HepG2 (cell line): ENCODE results near the gene PSMB10. TPM values are rescaled to one million over a fixed set of nuclear protein-coding genes. Genes with fewer than 3 reads are reported as not detected.

Experiments used
- CEBPB ChIP-seq: IDR thresholded peaks from 2 replicates; pipeline ENCODE4 v1.6.1; 2011; ENCODE audit warnings: low read depth, low read length, improper control_type of control experiment, borderline replicate concordance
- CENPX ChIP-seq: sonication (generic); formaldehyde crosslinking; IDR thresholded peaks from 2 replicates; pipeline ENCODE4 v1.9.0; 2021; ENCODE audit warnings: mild to moderate bottlenecking, missing genetic modification reagents, moderate library complexity
- JUNB ChIP-seq: sonication (generic); formaldehyde crosslinking; IDR thresholded peaks from 2 replicates; pipeline ENCODE4 v1.8.0; 2022; ENCODE audit warnings: missing genetic modification reagents, mild to moderate bottlenecking, borderline replicate concordance
- MIXL1 ChIP-seq: IDR thresholded peaks from 2 replicates; pipeline ENCODE4 v1.6.1; 2016
- NR2F1 ChIP-seq, 2 experiments: fragments of 450-650 bp in 1 of 2; formaldehyde crosslinking in 1 of 2; IDR thresholded peaks; 2 replicates each; pipeline versions ENCODE4 v1.5.0 to v1.6.1; 2016 to 2020; ENCODE audit warnings: mild to moderate bottlenecking in 1 of 2, missing compliant biosample characterization in 1 of 2, missing genetic modification reagents in 1 of 2, moderate library complexity in 1 of 2
- RXRB ChIP-seq: IDR thresholded peaks from 2 replicates; pipeline ENCODE4 v1.6.1; 2016; ENCODE audit warnings: borderline replicate concordance, missing genetic modification reagents, missing compliant biosample characterization
- SNAI1 ChIP-seq: sonication (generic); formaldehyde crosslinking; IDR thresholded peaks from 2 replicates; pipeline ENCODE4 v1.5.0; 2020; ENCODE audit warnings: mild to moderate bottlenecking, missing genetic modification reagents, borderline replicate concordance
- SOX6 ChIP-seq, 2 experiments: fragments of 450-650 bp in 1 of 2; sonication (generic) in 1 of 2; formaldehyde crosslinking in 1 of 2; IDR thresholded peaks; 2 replicates each; pipeline versions ENCODE4 v1.4.0 to v1.6.1; 2017 to 2020; ENCODE audit warnings: antibody characterized with exemption in 1 of 2, mild to moderate bottlenecking in 1 of 2, missing genetic modification reagents in 1 of 2
- SSRP1 ChIP-seq: IDR thresholded peaks from 2 replicates; pipeline ENCODE4 v1.6.1; 2016; ENCODE audit warnings: control low read depth
- TBX2 ChIP-seq: sonication (generic); formaldehyde crosslinking; IDR thresholded peaks from 2 replicates; pipeline ENCODE4 v1.5.0; 2020; ENCODE audit warnings: missing genetic modification reagents, mild to moderate bottlenecking, borderline replicate concordance
- TEAD3 ChIP-seq: optimal IDR thresholded peaks from 2 replicates; pipeline ENCODE3; 2016; ENCODE audit warnings: borderline replicate concordance
- ZC3H4 ChIP-seq: sonication (generic); formaldehyde crosslinking; IDR thresholded peaks from 2 replicates; pipeline ENCODE4 v1.4.0; 2020; ENCODE audit warnings: missing genetic modification reagents, borderline replicate concordance
- ZEB1 ChIP-seq: IDR thresholded peaks from 2 replicates; pipeline ENCODE4 v1.6.1; 2012; ENCODE audit warnings: mild to moderate bottlenecking, low read depth, inconsistent platforms; ENCODE audit not compliant: insufficient replicate concordance
- ZNF431 ChIP-seq: sonication (generic); formaldehyde crosslinking; IDR thresholded peaks from 2 replicates; pipeline ENCODE4 v1.9.0; 2022; ENCODE audit warnings: missing genetic modification reagents, low read depth, mild to moderate bottlenecking, borderline replicate concordance
- ZNF598 ChIP-seq: sonication (generic); formaldehyde crosslinking; IDR thresholded peaks from 2 replicates; pipeline ENCODE4 v1.5.1; 2020; ENCODE audit warnings: mild to moderate bottlenecking, missing genetic modification reagents, borderline replicate concordance
- ZNF615 ChIP-seq: sonication (generic); formaldehyde crosslinking; IDR thresholded peaks from 2 replicates; pipeline ENCODE4 v1.5.0; 2020; ENCODE audit warnings: mild to moderate bottlenecking, missing genetic modification reagents, borderline replicate concordance
- polyA plus RNA-seq, 8 experiments: library from polyadenylated mRNA; depleted of rRNA in 3 of 8; stranded (reverse) in 7 of 8; unstranded in 1 of 8; fragments of >200 nt; fragmentation: Illumina TruSeq in 4 of 8; extraction: Trizol in 4 of 8; gene quantifications; 2 replicates each; pipeline versions ENCODE4 v1.2.1 to v1.2.3, GENCODE V29; 2011 to 2016; ENCODE audit warnings: low read depth in 4 of 8, missing spikeins in 1 of 8, mixed read lengths in 1 of 8; ENCODE audit not compliant: insufficient read depth in 1 of 8
- total RNA-seq, 5 experiments: library from RNA; depleted of rRNA; stranded (reverse); fragments of >200 nt; fragmentation: Illumina TruSeq; extraction: Trizol; gene quantifications; 2 replicates each; pipeline ENCODE4 v1.2.3, GENCODE V29; 2016; ENCODE audit warnings: low read depth in 1 of 5
- TF ChIP-seq, protein P1 (sequence below): sonication (generic); formaldehyde crosslinking; IDR thresholded peaks from 2 replicates; pipeline ENCODE4 v1.4.0; 2020; ENCODE audit warnings: mild to moderate bottlenecking, missing genetic modification reagents
- TF ChIP-seq, protein P2 (sequence below): sonication (generic); formaldehyde crosslinking; IDR thresholded peaks from 2 replicates; pipeline ENCODE4 v1.4.0; 2020; ENCODE audit warnings: mild to moderate bottlenecking, low read depth, missing genetic modification reagents
- TF ChIP-seq, protein P3 (sequence below): sonication (generic); formaldehyde crosslinking; IDR thresholded peaks from 2 replicates; pipeline ENCODE4 v1.4.0; 2020; ENCODE audit warnings: missing genetic modification reagents

Gene PSMB10
- total and polyA plus RNA-seq, 2 of the 13 experiments (the other 11 are each of a cell fraction or from before 2014, with no cell fraction given), result 12.7 to 65.9 TPM

DNA sequence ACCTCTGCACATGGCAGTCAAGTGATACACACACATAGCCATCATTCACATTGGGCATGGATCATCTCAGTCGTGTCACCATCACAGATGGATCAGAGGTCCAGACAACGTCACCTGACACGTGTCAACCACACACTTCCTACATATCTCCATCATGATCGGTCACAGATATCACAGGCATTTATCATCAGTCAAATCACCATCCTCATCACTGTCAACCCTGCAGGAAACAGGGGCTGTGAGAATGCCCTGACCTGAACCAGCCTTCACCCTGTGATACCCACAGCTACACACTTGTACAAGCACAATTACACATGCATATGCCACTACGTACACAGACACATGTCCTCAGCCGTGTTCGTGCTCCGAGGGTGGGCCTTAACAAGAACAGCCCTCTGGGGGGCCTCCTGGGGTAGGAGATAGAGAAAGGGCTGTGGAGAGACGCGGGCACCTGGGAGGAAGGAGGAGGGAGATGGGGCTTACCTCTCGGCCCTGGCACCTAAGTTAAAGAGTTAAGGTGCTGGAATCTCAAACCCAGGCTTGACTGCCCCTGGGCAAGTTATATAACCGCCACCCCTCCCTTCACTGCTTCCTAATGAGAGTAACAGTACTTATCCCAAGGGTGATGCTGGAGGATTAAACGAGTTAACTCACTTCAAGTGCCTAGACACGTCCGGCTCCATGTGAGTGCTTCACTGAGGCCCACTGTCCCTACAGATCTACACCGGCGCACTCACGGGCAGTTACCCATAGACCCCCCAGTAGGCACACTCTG, 30.7 kb upstream of the PSMB10 start (continued):
- TF ChIP-seq, protein P1, sequence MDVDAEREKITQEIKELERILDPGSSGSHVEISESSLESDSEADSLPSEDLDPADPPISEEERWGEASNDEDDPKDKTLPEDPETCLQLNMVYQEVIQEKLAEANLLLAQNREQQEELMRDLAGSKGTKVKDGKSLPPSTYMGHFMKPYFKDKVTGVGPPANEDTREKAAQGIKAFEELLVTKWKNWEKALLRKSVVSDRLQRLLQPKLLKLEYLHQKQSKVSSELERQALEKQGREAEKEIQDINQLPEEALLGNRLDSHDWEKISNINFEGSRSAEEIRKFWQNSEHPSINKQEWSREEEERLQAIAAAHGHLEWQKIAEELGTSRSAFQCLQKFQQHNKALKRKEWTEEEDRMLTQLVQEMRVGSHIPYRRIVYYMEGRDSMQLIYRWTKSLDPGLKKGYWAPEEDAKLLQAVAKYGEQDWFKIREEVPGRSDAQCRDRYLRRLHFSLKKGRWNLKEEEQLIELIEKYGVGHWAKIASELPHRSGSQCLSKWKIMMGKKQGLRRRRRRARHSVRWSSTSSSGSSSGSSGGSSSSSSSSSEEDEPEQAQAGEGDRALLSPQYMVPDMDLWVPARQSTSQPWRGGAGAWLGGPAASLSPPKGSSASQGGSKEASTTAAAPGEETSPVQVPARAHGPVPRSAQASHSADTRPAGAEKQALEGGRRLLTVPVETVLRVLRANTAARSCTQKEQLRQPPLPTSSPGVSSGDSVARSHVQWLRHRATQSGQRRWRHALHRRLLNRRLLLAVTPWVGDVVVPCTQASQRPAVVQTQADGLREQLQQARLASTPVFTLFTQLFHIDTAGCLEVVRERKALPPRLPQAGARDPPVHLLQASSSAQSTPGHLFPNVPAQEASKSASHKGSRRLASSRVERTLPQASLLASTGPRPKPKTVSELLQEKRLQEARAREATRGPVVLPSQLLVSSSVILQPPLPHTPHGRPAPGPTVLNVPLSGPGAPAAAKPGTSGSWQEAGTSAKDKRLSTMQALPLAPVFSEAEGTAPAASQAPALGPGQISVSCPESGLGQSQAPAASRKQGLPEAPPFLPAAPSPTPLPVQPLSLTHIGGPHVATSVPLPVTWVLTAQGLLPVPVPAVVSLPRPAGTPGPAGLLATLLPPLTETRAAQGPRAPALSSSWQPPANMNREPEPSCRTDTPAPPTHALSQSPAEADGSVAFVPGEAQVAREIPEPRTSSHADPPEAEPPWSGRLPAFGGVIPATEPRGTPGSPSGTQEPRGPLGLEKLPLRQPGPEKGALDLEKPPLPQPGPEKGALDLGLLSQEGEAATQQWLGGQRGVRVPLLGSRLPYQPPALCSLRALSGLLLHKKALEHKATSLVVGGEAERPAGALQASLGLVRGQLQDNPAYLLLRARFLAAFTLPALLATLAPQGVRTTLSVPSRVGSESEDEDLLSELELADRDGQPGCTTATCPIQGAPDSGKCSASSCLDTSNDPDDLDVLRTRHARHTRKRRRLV (CRISPR knock-in tag), result peak; percentile 72
- TF ChIP-seq RXRB (peak; percentile 3; the same call in 1 of the 2 replicates), CEBPB (no peak), ZC3H4 (no peak), NR2F1 (CRISPR knock-in tag; IDR thresholded peaks at IDR 0.05) (0 out of 4 replicates have a peak, but pooled peaks of 1 of the 2 experiments have one; percentile 15), SNAI1 (0 out of 2 replicates have a peak, but pooled peaks have one; percentile 38), MIXL1 (CRISPR knock-in tag) (no peak), TBX2 (CRISPR knock-in tag) (0 out of 2 replicates have a peak, but pooled peaks have one; percentile 6), TEAD3 (CRISPR knock-in tag) (peak; percentile 8), ZNF431 (CRISPR knock-in tag) (0 out of 2 replicates have a peak, but pooled peaks have one; percentile 45), JUNB (0 out of 2 replicates have a peak, but pooled peaks have one; percentile 30), CENPX (no peak), ZEB1 (no peak), ZNF615 (0 out of 2 replicates have a peak, but pooled peaks have one; percentile 30), ZNF598 (0 out of 2 replicates have a peak, but pooled peaks have one; percentile 83), SOX6 (IDR thresholded peaks at IDR 0.05) (no peak), SOX6 (CRISPR knock-in tag; IDR thresholded peaks at IDR 0.05) (peak; percentile 17), SSRP1 (CRISPR knock-in tag) (peak; percentile 5; the same call in 1 of the 2 replicates)
- TF ChIP-seq, protein P2, sequence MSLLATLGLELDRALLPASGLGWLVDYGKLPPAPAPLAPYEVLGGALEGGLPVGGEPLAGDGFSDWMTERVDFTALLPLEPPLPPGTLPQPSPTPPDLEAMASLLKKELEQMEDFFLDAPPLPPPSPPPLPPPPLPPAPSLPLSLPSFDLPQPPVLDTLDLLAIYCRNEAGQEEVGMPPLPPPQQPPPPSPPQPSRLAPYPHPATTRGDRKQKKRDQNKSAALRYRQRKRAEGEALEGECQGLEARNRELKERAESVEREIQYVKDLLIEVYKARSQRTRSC (CRISPR knock-in tag), result no peak
- TF ChIP-seq, protein P3, sequence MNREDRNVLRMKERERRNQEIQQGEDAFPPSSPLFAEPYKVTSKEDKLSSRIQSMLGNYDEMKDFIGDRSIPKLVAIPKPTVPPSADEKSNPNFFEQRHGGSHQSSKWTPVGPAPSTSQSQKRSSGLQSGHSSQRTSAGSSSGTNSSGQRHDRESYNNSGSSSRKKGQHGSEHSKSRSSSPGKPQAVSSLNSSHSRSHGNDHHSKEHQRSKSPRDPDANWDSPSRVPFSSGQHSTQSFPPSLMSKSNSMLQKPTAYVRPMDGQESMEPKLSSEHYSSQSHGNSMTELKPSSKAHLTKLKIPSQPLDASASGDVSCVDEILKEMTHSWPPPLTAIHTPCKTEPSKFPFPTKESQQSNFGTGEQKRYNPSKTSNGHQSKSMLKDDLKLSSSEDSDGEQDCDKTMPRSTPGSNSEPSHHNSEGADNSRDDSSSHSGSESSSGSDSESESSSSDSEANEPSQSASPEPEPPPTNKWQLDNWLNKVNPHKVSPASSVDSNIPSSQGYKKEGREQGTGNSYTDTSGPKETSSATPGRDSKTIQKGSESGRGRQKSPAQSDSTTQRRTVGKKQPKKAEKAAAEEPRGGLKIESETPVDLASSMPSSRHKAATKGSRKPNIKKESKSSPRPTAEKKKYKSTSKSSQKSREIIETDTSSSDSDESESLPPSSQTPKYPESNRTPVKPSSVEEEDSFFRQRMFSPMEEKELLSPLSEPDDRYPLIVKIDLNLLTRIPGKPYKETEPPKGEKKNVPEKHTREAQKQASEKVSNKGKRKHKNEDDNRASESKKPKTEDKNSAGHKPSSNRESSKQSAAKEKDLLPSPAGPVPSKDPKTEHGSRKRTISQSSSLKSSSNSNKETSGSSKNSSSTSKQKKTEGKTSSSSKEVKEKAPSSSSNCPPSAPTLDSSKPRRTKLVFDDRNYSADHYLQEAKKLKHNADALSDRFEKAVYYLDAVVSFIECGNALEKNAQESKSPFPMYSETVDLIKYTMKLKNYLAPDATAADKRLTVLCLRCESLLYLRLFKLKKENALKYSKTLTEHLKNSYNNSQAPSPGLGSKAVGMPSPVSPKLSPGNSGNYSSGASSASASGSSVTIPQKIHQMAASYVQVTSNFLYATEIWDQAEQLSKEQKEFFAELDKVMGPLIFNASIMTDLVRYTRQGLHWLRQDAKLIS (CRISPR knock-in tag), result peak; percentile 57; the same call in 1 of the 2 replicates
